ENCODE measurements around the gene KLHL36.
"Not testable (repeated sequence)": the region's sequence is repeated elsewhere in the genome, so short reads cannot be mapped to it uniquely, and the experiment has no call there.

KLHL36 gene

DNA sequence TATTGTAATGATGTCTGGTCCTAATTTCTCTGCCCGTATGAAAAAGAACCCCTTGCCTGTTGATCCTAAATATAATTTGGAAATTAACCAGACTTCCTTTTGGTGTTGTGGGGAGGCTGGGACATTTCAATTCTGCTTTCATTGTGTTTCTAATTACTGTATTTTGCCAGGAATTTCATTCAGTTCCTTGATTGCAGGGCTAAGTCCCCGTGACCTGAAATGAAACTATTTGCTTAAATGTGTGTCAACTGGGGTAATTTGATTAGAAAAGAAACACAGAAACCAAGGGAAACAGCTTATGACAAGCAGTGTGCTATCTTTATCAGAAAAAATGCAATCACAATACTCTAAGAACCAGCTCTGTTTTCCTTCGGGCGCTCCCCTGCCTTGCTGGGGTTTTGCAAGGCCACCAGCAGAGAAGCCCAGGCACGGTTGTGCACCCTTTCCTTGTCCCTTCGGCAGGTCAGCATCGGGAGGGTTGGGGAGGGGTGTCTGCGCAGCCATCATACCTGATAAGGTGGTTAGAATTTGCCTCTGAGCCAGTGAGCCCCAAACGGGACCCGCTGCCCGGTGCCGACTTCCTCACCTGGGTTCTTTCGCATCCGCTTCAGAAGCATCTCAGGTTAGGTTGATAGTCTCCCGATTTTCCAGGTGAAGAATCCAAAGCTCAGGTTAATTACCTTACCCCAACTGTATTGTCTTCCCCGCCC, 19.4 kb downstream of the KLHL36 start:
- no peak for DNase-seq (ENCODE audit: extremely low read depth in 1 of 2, low read depth in 1 of 2)

DNA sequence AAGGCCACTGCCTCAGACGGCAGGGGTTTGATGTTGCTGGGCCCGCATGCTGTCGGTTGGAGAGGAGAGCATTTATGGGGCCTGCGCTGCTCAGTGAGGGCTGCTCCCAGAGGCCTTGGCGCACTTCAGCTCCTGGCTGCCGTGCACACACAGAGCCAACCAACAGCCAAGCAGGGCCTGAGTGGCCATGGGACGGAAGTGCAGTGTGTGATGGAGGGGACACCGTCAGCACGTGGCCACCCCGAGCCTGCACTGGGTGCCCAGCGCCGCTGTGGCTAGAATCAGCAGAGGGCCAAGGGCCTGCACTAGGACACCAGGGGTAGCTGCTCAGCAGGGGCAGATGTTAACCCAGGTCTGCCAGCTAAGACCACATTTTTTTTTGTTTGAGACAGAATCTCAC, 21.8 kb downstream of the KLHL36 start:
- no peak for DNase-seq (ENCODE audit: extremely low read depth in 1 of 2, low read depth in 1 of 2)

DNA sequence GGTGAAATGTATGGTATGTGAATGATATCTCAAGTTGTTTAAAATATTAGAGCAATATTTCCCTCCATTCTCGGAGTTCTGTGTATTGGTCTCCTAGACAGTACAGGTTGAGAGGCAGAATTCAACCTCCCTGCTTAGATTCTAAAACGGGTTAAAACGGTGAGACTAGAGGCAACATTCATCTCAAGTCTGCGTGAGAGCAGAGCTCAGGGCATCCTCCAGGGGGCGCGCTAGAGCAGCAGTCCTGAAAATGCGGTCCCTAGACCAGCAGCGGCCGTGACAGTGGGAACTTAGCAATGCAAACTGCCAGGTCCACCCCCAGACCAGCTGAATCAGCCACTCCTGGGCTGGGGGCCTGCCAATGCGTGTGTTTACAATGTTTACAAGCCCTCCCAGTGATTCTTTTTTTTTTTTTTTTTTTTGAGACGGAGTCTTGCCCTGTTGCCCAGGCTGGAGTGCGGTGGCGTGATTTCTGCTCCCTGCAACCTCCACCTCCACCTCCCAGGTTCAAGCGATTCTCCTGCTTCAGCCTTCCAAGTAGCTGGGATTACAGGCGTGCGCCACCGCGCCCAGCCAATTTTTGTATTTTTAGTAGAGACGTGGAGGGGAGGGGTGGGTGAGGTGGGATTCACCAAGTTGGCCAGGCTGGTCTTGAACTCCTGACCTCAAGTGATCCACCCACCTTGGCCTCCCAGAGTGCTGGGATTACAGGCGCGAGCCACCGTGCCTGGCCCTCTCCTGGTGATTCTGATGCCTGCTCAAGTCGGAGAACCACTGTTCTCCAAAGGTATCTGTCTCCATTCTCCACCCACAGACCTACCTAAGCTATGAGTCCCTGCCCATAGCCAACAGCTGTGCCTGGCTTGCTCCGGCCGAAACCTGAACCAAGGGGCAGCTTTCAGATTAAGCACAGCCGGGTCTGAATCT, 24.2 kb downstream of the KLHL36 start:
- peak; percentile 57 to 75 for DNase-seq (ENCODE audit: extremely low read depth in 1 of 2, low read depth in 1 of 2)

DNA sequence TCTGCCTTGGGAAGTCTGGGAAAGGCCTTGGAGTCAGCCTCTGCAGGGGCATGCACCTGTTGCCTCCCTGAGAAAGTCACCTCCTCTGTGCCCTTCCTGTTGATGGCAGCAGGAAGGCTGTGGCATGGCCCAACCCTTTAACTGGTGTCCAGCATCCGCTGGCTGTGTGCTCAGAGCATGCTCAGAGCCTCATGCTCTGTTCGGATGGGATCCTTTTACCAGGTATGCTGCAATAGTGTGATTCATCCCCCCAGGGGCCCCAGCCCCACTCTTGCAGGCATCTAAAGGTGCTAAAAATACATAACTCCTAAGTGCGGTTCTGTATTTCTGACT, 24.9 kb downstream of the KLHL36 start:
- DNase-seq (ENCODE audit: extremely low read depth in 1 of 2, low read depth in 1 of 2): no peak

DNA sequence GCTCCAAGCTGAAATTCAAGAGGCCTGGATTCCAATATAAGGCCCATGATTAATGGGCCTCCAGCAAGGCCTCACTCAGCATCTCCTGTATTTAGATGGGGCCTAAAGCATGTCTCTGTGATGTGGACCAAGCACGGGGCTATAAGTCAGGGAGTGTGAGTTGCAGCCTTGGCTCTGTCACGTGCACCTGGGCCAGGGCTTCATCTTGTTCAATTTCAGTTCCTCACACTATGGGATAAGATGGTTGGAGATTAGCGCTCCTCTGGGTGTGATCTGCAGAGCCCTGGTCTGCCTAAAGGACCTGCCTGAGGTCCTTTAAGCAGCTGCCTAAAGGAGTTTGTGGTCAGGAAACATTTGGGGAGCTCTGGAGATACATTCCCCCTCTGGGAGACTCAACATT, 25.2 kb downstream of the KLHL36 start:
- no peak for DNase-seq (ENCODE audit: extremely low read depth in 1 of 2, low read depth in 1 of 2)

DNA sequence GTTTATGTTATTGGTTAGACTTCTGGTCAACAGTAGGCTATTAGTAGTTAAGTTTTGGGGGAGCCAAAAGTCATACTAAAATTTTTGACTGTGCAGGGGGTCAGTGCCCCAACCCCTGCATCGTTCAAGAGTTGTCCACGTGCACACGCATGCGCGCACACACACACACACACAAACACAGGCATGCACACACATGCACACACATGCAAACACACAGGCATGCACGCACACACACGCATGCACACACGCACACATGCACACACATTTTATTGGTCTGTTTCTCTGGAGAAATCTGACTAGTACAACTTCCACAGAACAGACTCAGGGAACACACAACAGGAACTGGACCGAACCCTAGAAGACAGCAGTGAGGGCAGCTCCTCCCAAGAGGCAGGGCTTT, 27.1 kb downstream of the KLHL36 start:
- DNase-seq (ENCODE audit: extremely low read depth in 1 of 2, low read depth in 1 of 2): no peak

DNA sequence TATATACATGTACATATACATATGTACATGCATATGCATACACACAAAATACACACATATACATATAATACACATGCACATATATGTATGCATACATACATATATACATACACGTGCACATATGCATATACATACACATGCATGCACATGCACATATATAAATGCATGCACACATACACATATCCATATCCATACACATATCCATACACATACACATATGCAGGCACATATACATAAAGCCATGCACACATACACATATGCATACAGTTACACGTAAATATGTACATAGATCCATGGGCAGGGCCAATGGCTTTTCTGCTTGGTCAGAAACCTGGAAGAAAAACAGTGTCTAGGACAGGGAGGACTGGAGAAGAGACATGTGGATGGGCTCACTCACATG, 27.6 kb downstream of the KLHL36 start:
- no peak for DNase-seq (ENCODE audit: extremely low read depth in 1 of 2, low read depth in 1 of 2)

DNA sequence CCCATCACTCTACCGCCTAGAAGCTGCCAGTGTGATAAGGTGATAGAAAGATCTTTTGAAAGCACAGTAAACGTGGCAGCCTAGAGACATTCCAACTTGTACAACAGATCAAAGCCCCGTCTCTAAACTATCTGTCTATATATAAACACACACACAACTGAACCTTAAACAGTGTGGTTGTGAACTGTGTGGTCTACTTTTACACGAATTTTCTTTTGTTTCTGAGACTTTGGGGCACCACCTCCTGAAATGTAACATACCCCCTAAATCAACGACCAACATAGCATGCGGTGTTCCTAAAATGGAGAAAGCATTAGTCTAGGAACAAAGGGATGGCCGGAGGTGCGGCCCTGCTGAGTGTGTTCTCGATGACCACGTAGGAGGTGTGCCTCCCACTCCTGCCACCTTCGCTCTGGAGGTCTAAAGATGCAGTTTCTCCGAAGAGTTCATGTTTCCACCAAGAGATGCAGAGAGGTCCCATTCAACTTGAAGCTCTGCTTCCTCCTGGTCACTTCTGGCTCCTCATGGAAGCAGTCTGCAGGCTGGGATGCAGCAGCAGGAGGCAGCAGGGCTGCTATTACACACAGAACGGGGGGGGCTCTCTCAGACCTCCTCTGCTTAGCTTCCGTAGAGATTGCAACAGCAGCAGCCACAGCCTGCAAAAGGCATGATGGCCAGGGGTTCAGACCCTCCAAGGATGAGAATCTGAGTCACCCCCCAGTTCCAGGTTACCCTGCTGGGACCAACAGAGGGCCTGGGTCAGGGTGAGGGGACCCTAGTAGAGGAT, 28.9 kb downstream of the KLHL36 start:
- DNase-seq (ENCODE audit: extremely low read depth in 1 of 2, low read depth in 1 of 2): no peak

DNA sequence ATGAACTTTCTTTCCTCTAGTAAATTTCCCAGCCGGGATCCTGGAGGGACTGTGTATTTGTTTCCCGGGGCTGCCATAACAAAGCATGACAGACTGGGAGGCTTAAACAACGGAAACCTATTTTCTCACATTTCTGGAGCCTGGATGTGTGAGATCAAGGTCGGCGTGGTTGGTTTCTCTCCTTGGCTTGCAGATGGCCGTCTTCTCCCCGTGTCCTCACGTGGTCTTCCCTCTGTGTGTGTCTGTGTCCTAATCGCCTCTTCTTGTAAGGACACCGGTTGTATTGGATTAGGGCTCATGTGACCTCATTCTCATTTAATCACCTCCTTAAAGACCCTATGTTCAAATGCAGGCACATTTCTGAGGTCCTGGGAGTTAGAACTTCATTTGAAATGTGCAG, 29.5 kb downstream of the KLHL36 start:
- DNase-seq (ENCODE audit: extremely low read depth in 1 of 2, low read depth in 1 of 2): no peak

DNA sequence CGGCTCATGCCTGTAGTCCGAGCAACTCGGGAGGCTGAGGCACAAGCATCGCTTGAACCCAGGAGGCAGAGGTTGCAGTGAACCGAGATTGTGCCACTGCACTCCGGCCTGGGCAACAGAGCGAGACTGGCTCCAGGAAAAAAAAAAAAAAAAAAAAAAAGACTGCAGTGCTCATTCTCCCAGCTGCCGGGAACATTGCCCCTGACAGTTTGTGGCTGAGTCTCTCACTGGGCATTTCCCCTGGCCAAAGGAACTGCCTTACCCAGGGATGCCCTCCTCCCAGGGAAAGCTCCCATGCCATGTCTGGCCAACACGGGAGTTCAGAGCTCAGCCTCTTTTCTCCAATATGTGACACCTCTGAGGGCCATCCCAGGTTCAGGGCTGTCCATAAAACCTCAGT, 30.2 kb downstream of the KLHL36 start:
- no peak for DNase-seq (ENCODE audit: extremely low read depth in 1 of 2, low read depth in 1 of 2)

DNA sequence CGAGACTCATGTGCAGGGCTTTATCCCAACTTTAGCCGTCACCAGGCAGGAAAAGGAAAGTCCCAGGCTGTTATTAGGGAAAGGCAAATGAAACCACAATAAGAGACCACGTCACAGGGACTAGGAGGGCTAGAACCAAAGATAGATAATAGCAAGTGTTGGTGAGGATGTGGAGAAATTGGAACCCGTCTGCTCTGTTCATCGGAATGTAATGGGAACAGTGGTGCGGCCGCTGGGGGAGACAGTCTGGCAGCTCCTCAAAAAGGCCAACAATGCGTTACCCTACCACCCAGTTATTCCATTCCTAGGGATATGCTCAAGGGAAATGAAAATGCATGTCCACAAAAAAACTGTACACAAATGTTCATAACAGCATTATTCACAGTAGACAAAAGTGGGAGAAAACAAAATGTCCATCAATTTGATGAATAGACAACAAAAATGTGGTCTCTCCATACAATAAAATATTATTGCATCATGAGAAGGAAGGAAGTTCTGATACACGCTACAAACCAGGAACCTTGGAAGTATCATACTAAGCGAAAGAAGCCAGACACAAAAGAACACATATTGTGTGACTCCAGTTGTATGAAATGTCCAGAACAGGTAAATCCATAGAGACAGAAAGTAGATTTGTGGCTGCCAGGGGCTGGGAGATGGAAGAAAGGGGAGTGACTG, 32.0 kb downstream of the KLHL36 start:
- DNase-seq (ENCODE audit: extremely low read depth in 1 of 2, low read depth in 1 of 2): no peak

DNA sequence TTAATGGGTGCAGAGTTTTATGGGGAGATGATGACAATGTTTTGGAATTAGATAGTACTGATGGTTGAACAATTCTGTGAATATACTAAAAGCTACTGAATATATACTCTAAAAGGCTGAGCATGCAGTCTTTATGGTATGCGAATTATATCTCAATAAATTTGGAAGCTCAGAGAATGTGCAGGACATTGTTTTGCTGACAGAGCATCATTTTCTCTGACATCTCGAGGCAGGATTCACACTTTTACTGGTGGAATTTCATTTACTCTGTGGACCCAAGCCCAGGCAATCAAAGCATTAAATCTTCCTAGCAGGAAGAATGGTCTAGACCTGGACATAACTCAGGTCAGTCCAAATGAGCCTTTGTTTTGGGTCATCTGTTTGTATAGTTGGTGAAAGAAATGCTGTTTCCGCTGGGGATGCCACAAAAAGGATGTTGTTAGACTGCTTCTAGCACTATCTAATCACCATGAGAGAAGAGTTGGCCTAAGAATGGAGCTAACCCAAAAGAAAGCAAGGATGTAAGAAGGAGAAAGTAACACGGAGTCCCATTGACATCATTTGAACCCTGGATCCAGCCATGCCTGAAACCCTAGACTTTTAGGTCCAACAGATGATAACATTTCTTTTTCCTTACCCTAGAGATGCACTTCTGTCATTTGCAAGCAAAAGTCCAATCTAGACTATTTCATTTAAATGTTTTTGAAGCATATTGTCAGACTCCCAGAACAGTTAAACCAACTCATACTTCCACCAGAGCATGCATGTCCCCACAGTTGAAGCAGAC, 32.7 kb downstream of the KLHL36 start:
- no peak for DNase-seq (ENCODE audit: extremely low read depth in 1 of 2, low read depth in 1 of 2)

DNA sequence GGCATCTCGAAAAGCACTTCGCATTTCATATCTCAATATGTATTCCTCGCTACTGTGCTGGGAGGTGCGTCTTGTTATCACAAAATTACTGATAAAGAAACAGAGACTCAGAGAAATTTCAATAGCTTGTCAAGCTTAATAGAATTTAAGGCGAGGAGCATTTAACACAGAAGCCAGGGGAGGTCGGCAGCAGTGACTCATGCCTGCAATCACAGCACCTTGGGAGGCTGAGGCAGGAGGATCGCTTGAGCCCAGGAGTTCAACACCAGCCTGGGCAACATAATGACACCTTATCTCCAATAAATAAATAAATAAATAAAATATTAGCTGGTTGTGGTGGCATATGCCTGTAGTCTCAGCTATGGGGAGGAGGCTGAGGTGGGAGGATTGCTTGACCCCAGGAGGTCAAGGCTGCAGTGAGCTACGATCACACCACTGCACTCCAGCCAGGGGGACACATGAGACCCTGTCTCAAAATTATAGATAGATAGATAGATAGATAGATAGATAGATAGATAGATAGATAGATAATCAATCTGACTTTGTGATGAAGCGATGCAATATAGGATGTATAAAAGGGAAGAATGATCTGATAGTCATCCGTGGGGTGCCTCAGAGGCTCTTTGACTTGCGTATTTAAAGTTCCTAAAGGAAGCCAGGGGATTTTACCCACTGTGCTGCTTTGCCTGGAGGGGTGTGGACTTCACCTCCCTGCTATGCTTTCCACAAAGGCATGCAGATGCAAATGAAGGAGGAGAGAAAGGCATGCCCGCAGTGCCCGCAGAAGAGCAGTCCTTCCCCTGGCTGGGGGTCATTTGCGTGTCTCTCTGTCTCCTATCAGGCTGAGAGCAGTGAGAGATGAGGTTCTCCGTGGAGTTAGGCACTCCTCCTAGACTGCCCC, 35.6 kb downstream of the KLHL36 start:
- no peak for DNase-seq (ENCODE audit: extremely low read depth in 1 of 2, low read depth in 1 of 2)

DNA sequence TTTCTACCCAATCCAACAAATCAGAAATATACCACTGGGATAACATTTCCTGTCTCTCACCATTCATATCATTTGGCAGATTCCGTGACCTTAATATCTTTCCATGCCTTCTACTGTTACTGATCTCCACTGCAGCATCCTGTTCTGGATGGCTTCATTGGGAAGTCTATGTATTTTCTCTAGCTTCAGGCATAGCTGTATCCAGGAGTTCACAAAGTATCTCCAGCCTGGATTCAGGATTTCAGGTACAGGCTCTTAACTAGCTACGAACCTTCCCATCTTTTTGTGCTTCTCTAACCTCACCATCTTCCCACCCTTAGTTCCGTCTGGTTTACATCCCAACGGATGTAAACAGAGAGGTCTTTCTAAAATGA, 36.3 kb downstream of the KLHL36 start:
- no peak for DNase-seq (ENCODE audit: extremely low read depth in 1 of 2, low read depth in 1 of 2)

DNA sequence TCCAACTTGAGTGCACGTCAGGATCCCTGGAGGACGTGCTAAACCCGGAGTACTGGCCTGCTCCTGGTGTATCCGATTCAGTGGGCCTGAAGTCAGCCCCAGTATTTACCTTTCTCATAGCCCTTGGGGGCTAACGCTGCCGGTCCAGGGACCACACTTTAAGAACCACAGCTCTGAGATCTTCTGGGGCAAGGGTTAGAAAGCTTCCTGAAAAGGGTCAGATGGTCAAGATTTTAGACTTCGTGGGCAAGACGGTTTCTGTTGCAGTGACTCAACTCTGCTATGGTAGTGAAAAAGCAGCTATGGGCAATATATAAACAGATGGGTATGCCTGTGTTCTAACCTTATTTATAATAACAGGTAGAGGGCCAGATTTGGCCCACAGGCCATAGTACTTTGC, 36.9 kb downstream of the KLHL36 start:
- no peak for DNase-seq (ENCODE audit: extremely low read depth in 1 of 2, low read depth in 1 of 2)

DNA sequence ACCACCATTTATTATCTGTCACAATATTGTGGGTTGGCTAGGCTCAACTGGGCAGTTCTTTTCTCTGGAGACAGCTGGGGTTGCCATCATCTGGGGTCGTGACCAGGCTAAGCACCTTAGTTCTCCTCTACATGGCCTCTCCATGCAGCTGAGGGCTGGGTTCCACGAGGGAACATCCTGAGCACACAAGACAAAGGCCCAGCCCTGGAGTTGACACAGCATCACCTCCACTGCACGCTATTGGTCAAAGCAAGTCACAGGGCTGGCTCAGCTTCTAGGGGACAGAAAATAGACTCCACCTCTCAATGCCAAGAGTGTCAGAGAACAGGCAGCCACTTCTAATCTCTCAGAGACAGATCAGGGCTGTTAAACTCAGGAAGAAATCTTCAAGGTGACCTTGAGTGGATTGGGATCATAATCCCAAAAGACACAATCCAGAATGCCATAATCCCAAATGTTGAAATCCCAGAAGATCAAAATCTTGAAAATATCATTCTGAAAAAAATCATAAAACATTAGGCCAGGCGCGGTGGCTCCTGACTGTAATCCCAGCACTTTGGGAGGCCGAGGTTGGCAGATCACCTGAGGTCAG, 38.5 kb downstream of the KLHL36 start:
- DNase-seq (ENCODE audit: extremely low read depth in 1 of 2, low read depth in 1 of 2): no peak

DNA sequence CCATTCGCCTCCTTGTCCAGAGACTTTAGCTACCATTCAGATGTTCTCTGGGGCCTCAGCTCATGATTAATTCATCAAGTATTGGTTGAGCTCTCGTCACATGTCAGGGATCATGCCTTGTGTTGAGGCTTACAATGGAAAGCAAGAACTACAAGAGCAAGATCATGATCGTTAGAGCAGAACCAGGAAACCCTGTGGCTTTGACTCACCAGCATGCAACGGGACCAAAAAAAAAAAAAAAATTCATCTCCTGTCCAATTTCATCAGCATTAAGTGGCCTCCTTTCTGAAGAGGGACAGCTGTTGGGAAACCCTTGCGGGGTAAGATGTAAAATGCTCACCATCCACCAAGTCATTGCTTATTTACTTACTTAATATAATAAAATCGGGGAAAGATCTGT, 39.4 kb downstream of the KLHL36 start:
- no peak for DNase-seq (ENCODE audit: extremely low read depth in 1 of 2, low read depth in 1 of 2)

DNA sequence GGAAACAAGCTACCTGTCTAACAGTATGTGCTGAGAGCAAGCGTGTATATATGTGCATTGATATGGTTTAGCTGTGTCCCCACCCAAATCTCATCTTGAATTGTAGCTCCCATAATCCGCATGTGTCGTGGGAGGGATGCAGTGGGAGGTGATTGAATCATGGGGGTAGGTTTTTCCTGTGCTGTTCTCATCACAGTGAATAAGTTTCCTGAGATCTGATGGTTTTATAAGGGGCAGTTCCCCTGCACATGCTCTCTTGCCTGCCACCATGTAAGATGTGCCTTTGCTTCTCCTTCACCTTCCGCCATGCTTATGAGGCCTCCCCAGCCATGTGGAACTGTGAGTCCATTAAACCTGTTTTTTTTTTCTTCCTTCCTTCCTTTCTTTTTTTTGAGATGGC, 39.9 kb downstream of the KLHL36 start:
- DNase-seq (ENCODE audit: extremely low read depth in 1 of 2, low read depth in 1 of 2): not testable (repeated sequence)

DNA sequence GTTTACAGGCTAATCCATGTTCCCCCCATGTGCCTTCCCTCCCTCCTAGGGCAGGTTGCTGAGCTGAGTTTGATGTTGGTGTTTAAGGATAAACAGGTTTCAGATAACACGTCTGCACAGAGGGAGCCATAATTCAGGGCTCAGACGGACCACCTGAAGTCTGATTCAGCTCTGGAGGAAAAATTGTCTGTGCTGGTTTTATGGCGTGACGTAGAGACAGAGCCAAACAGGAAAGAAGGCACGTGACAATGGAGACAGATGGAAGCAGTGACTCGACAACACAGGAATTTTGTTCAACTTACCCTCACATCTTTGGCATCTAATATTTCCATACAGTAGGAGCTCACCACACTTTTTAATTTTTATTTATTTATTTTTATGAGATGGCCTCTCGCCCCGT, 40.8 kb downstream of the KLHL36 start:
- DNase-seq (ENCODE audit: extremely low read depth in 1 of 2, low read depth in 1 of 2): no peak

All from activated CD8-positive, alpha-beta memory T cell treated with anti-CD3 and anti-CD28 coated beads for 1 hour (primary cell).